SIG-M5 treated with dmso at 0.1 percent for 504 hours (cell line): ENCODE measurements around the gene ARF4.

Experiments
- DNase-seq: peaks from one replicate; lab custom pipeline; 2025; ENCODE audit not compliant: unreplicated experiment; lab: John Stamatoyannopoulos, UW

The ARF4 gene

DNA sequence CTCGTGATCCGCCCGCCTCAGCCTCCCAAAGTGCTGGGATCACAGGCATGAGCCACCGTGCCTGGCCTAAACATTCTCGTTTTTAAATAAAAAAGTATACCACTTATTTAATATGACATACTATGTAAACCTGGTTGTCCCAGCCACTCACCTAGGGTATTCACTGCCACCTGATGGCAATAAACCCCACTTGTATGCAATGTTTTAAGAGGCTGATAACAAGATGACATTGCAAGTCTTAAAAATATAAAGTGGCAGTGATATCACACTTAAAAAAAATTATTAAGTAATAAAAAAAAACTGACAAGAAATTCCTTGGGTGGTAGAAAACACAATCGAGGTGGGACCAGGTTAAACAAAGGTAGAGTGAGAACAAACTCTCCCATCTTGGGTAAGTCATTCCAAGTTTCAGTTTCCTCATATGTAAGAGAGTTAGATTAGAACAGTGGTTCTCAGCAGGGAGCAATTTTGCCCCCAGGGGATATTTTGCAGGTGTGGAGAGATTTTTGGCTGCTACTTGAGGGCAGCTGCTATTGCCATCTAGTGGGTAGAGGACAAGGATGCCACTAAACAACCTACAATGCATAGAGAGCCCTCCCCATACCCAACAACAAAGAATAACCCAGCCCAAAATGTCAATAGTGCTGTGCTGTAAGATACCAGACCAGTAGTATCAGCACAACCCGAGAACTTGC, 14.5 kb downstream of the ARF4 start:
- peak; percentile 39 for DNase-seq

DNA sequence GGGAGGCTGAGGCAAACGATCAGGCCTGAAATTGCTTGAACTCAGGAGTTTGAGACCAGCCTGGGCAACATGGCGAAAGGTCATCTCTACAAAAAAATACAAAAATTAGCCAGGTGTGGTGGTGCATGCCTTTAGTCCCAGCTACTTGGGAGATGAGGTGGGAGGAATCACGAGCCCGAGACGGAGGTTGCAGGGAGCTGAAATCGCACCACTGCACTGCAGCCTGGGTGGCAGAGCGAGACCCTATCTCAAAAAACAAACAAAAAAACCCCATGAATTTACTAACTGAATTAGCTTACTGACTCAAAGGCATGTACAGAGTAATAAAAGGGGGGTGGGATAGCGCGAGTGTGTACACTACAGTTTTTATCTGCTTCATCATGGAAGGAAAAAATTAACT, 19.3 kb downstream of the ARF4 start:
- DNase-seq, result no peak

DNA sequence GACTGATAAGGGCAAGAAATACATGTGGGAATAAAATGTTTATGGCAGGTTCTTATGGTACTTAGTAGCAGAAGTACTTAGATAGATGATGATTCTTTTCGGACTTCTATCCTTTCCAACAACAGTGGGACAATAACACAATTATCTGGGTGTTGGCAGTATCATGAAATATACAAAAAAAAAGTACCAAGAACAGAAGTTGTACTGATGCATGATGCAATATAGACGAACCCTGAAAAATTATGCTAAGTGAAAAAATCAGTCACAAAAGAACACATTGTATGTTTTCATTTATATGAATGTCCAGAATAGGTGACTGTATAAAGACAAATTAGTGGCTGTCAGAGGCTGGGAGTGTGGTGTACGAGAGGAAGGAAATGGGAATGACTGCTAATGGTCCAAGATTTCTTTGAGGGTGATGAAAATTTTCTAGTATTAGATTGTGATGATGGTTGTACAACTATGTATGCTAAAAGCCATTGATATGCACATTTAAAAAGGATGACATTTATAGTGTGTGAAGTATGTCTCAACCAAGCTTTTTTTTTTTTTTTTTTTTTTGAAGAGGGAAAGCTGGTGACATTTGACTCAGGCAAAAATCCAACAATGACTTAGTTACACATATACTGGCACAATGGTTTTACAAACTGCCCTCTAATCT, 21.0 kb downstream of the ARF4 start:
- no peak for DNase-seq

DNA sequence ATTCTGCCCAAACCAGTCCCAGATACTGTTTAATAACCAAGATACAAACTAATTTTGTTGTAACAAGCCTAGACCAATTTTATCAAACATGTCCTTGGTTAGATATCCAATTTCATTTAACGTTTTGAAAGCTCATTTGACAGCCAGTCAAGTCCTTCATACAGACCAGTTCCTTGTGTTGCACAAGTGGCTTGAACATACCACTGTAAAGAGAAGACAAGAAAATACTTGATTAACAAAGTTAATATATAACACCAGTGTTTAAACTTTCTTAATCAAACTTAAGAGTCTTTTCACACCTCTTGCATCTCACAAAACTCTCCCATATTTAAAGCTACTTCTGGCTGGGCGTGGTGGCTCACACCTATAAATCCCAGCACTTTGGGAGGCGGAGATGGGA, 25.0 kb downstream of the ARF4 start:
- no peak for DNase-seq

DNA sequence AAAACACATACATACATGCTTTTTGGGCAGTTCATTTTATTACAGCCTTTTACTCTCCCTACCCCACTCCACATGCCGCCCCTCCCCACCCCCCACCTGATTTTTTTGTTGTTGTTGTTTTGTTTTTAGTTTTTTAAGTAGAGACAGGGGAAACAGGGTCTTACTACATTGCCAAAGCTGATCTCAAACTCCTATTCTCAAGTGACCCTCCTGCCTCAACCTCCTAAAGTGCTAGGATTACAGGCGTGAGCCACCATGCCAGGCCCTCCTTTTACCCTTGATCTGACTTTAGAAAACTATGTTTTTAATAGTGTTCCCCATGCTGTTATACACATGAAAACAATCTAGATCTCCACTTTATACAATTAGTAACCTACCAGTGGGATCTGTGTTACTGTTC, 26.3 kb downstream of the ARF4 start:
- no peak for DNase-seq

DNA sequence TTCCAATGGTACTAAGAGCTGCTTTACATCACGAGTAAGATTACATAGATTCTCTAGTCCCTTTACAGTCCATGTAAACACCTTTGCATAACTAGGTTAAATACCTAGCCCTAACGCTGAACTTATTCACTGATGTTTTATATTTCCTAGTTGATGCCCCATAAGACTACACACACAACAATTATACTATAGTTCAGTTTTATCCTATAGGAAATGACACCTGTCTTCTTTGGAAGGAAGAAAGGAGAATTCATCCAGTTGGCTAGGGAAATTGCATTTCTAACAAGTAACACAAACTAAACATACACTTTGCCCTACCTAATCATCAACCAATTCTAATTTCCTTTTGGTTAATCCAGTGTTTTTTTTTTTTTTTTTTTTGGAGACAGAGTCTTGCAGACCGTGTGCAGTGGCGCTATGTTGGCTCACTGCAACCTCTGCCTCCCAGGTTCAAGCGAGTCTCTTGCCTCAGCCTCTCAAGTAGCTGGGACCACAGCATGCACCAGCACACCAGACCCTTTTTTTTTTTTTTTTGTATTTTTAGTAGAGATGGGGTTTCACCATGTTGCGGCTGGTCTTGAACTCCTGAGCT, 27.2 kb downstream of the ARF4 start:
- DNase-seq, result no peak

DNA sequence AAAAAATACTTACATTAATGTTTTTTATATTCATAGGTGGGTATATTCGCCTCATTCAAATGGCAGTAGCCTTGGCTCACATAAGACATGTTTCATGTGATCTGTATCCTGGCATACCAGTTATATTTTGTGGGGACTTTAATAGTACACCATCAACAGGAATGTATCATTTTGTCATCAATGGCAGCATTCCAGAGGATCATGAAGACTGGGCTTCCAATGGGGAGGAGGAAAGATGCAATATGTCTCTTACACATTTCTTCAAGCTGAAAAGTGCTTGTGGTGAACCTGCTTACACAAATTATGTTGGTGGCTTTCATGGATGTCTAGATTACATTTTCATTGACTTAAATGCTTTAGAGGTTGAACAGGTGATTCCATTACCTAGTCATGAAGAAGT, 37.6 kb downstream of the ARF4 start:
- no peak for DNase-seq

DNA sequence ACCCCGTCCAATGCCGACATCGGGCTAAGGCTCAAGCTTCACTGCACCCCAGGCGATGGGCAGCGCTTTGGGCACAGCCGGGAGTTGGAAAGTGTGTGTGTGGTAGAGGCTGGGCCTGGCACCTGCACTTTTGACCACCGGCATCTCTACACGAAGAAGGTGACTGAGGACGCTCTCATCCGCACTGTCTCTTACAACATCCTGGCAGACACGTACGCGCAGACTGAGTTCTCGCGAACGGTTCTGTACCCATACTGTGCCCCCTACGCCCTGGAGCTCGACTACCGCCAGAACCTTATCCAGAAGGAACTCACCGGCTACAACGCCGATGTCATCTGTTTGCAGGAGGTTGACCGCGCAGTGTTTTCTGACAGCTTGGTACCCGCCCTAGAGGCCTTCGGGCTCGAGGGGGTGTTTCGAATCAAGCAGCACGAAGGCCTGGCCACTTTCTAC, 40.0 kb downstream of the ARF4 start:
- no peak for DNase-seq

DNA sequence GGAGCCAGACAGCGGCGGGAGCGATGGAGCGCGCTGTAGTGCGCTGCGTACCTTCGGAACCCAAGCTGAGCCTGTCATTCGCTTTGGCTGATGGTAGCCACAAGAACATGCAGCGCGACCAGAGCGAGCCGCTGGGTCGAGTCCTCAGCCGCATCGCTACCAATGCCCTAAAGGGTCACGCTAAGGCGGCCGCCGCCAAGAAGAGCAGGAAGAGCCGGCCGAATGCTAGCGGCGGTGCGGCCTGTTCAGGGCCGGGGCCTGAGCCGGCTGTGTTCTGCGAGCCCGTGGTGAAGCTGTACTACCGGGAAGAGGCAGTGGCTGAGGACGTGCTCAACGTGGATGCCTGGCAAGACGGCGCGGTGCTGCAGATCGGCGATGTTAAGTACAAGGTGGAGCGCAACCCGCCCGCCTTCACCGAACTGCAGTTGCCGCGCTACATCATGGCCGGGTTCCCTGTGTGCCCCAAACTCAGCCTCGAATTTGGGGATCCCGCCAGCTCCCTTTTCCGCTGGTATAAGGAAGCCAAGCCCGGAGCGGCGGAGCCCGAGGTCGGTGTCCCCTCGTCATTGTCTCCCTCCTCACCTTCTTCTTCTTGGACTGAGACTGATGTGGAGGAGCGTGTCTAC, 40.6 kb downstream of the ARF4 start:
- no peak for DNase-seq

DNA sequence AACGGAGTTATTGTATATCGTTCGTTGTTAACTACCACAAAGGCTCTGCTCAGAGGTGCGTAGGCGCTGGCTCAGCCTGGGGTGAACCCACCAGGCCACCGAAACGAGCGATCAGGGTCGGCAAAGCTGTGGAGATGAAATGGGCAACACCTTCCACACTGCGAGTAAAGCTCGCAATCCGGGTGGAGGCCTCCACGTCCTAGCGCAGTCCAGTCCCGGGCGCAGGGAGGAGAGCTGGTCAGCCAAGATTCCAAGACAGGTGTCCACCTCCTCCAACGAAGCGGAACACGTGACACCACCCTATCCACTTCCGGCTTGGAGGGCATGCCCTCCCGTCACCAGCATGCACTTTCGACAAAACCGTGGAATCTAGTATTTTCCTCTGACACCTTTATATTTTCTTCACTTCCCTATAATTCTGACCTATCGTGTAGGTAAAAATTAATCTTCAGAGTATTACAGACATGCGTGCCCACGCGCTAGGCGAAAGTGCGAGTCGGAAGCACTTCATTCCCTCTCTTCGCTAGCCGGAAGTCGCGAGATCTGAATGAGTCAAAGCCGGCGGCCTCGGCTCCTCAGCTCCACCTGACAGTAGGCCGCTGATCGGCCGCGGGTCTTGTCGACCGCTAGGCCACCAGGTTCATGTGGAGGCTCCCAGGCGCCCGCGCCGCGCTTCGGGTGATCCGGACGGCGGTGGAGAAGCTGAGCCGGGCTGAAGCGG, 41.2 kb downstream of the ARF4 start, which contains the start of gene PDE12:
TSS of gene PDE12 (plus strand) at position 537 of the 721 bp plus-strand sequence. CDS start at position 643, 106 bp downstream.
- DNase-seq, result peak; percentile 88

DNA sequence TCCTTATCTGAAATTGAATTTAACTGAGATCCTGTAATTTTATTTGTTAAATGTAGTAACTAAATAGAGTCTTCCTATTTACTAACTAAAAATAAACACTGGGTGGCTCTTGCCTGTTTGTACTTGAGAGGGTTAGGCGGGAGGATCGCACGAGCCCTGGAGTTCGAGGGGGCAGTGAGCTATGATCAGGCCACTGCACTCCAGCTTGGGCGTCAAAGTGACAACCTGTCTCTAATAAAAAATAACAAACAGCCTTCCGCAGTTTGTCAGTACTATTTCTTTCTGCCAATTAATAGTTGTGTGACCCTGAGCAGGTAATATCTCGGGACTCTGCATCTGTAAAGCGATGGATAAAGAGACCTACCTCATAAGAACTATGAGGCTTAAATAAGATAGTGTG, 41.8 kb downstream of the ARF4 start:
- DNase-seq, result no peak

DNA sequence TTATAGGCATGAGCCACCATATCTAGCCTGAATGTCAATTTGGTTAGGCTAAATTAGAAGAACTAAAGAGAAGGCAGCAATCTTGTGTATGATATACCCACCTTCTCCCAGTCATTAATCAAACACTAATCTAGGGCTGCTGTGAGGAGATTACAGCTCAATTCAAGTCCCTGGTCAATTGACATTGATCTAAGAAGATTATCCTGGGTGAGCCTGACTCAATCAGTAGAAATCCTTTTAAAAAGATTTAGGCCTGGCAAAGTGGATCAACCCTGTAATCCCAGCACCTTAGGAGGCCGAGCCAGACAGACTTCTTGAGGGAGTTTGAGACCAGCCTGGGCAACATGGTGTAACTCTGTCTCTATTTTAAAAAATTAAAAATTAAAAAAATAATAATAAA, 50.5 kb downstream of the ARF4 start:
- DNase-seq, result no peak

DNA sequence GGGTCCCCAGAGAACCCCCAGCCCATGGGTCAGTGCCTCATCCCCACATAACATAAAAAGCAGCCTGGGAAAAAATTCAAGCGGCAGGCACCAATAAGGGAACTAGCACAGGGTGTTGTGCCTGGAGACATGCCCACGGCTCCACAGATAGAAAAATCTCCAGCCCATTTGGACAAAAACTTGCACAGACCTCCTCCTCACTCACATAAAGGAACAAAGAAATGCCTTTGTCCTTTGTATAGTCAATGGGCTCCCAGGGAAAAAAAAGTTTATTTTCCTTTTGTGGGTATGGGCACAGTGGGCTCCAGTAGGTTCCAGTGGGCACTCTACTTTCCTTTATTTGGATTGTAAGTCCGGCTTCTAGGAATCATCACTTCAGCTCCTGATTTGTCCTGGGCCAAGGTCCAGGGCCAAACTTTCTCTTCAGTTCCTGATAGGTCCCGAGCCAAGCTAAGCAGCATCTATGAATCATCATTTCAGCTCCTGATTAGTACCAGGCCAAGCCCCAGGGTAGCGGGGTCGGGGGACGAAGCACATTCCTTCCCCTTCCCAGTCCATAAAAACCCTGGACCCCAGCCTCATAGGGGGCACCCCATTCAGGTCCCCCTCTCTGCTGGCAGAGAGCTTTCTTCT, 51.4 kb downstream of the ARF4 start:
- DNase-seq, result no peak

DNA sequence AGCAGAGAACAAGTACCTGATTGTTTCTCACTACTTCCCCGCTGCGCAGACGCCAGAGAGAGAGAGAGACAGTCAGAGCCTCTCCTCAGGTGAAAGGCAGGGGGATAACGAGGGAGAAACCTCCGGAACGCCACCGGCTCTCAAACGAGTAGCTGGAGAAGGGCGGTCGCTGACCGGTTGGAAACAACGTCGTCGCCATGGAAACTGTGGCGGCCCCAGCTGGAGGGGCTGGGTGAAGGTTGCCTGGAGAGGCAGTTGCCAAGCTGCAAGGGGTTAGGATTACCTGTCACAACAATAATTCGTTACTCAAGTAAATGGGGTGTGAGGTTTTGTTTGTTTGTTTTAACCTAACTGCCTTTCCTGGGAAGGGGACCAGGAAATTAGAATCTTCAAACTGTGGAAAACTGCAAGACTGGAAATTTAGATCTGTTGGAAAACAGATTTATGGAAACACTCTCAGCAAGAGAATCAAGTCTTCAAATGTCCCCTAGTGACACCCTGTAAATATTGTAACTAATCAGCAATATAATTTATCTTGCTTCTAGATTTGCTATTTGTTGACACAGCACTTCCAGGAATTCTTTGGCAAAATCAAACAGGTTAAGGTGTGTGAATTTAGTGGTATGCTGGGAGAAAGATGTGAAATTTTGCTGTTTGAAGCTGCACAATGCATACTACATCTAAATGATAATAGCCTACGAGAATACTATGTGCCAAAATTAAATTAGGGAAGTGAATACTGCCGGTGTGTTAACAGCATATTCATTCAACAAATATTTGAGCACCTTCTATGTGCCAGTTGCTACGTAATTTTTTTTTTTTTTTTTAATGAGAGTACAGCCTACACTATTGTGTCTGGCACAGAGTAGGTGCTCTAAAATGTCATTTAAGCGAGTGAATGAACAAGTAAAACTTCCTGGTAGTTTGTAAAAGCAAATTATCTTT, 52.7 kb downstream of the ARF4 start, which contains the start of gene DNAH12:
TSS of gene DNAH12 (minus strand) at position 164 of the 945 bp plus-strand sequence. CDS start 1,474 bp downstream, outside the sequence.
- DNase-seq, result no peak

DNA sequence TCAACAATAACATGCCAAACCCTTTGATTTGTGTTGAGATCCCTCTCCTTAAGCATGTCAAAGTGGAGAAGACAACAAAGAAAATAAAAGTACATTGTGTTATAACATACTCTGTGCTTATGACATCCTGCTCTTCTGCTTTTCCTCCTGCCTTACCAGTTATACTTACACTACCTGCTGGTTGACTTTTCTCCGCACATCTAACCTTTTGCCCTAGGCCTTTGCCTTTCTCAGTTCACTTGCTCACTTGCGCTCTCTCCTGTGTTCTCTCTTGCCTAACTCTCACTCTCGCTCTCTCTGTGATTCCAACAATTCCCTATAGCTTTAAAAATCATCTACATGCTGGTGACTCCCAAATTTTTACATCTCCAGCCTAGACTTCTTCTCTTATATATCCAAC, 58.7 kb downstream of the ARF4 start:
- no peak for DNase-seq

DNA sequence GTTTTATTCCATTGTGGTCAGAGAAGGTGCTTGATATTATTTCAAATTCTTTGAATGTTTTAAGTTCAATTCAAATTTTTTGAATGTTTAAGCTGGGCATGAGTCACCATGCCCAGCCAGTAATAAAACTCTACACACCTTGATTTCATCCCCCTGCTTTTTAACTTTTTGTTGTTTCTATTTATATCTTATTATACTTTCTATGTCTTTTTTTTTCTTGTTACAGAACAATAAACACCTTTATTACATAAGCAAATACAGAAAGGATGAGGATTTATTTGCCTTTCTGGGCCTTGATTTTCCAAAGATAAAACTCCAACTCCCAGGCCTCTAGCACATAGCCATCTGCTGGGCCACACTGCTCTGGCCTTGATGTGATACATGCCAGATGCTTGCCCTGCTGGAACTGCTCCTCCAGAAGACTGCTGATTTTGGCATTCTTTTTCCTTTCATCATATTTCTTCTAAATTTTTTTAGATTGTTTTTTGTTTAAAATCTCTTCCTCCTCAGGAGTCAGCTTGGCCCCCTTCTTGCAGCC, 67.0 kb downstream of the ARF4 start:
- no peak for DNase-seq
